Liver (tissue), 9 donors: ENCODE results near the gene PTK6. TPM values are rescaled to one million over a fixed set of nuclear protein-coding genes. Genes with fewer than 3 reads are reported as not detected.

ENCODE experiments used
- DNase-seq: peaks from one replicate; pipeline ENCODE4 v3.0.0-alpha.2; 2017; ENCODE audit warnings: low spot score
- H3K27ac ChIP-seq, 2 donors: one replicate each; pipeline ENCODE4 v1.7.0; 2013; ENCODE audit warnings: inconsistent platforms in 2 of 2, low read length in 2 of 2, control low read depth in 1 of 2, low read depth in 1 of 2, mild to moderate bottlenecking in 1 of 2
- H3K27me3 ChIP-seq, 4 donors: one replicate each; pipeline versions ENCODE4 v1.6.1 to v1.7.0; 2013; ENCODE audit warnings: low read length in 3 of 4, inconsistent platforms in 1 of 4, mild to moderate bottlenecking in 1 of 4, moderate library complexity in 1 of 4; ENCODE audit not compliant: control insufficient read depth in 4 of 4, insufficient read depth in 4 of 4
- H3K36me3 ChIP-seq, 4 donors: one replicate each; pipeline versions ENCODE4 v1.6.1 to v1.7.0; 2013; ENCODE audit warnings: low read length in 3 of 4, mild to moderate bottlenecking in 3 of 4, low read depth in 1 of 4, moderate library complexity in 1 of 4; ENCODE audit not compliant: control insufficient read depth in 4 of 4, insufficient read depth in 3 of 4
- H3K4me1 ChIP-seq, 4 donors: one replicate each; pipeline versions ENCODE4 v1.6.1 to v1.7.0; 2013; ENCODE audit warnings: low read length in 3 of 4, mild to moderate bottlenecking in 3 of 4, moderate library complexity in 1 of 4; ENCODE audit not compliant: control insufficient read depth in 4 of 4, insufficient read depth in 4 of 4
- H3K4me3 ChIP-seq, 3 donors: one replicate each; pipeline versions ENCODE4 v1.6.1 to v1.7.0; 2013; ENCODE audit warnings: low read length in 3 of 3, control low read depth in 1 of 3, low read depth in 1 of 3, mild to moderate bottlenecking in 1 of 3
- H3K9ac ChIP-seq, 2 donors: one replicate each; pipeline ENCODE4 v1.7.0; 2013; ENCODE audit warnings: low read length in 2 of 2, mild to moderate bottlenecking in 2 of 2, moderate library complexity in 2 of 2, control low read depth in 1 of 2, low read depth in 1 of 2
- H3K9me3 ChIP-seq, 4 donors: one replicate each; pipeline versions ENCODE4 v1.6.1 to v1.7.0; 2013; ENCODE audit warnings: low read length in 3 of 4; ENCODE audit not compliant: control insufficient read depth in 4 of 4
- EGR1 ChIP-seq, 2 donors: IDR thresholded peaks; 2 replicates each; pipeline ENCODE4 v1.6.1; 2016 to 2018; ENCODE audit warnings: antibody characterized with exemption in 2 of 2, low read depth in 2 of 2
- FOXA1 ChIP-seq: IDR thresholded peaks from 2 replicates; pipeline ENCODE4 v1.6.1; 2016; ENCODE audit warnings: antibody characterized with exemption
- FOXA2 ChIP-seq: IDR thresholded peaks from 2 replicates; pipeline ENCODE4 v1.6.1; 2016; ENCODE audit warnings: antibody characterized with exemption
- GABPA ChIP-seq, 2 donors: IDR thresholded peaks in 1 of 2; conservative IDR thresholded peaks in 1 of 2; 2 replicates each; pipeline ENCODE4 v1.6.1; 2016; ENCODE audit warnings: antibody characterized with exemption in 2 of 2, mild to moderate bottlenecking in 1 of 2, moderate library complexity in 1 of 2
- HNF4A ChIP-seq, 2 donors: conservative IDR thresholded peaks; 2 replicates each; pipeline ENCODE4 v1.6.1; 2016; ENCODE audit warnings: antibody characterized with exemption in 2 of 2, mild to moderate bottlenecking in 2 of 2
- HNF4G ChIP-seq: IDR thresholded peaks from 2 replicates; pipeline ENCODE4 v1.6.1; 2016; ENCODE audit warnings: antibody characterized with exemption
- JUND ChIP-seq, 2 donors: IDR thresholded peaks; 2 replicates each; pipeline ENCODE4 v1.6.1; 2016; ENCODE audit warnings: antibody characterized with exemption in 2 of 2
- NR2F2 ChIP-seq: IDR thresholded peaks from 2 replicates; pipeline ENCODE4 v1.6.1; 2016; ENCODE audit warnings: antibody characterized with exemption
- RAD21 ChIP-seq, 2 donors: IDR thresholded peaks; 2 replicates each; pipeline ENCODE4 v1.6.1; 2016; ENCODE audit warnings: antibody characterized with exemption in 2 of 2, mild to moderate bottlenecking in 2 of 2
- REST ChIP-seq: IDR thresholded peaks from 2 replicates; pipeline ENCODE4 v1.6.1; 2016; ENCODE audit warnings: antibody characterized with exemption, mild to moderate bottlenecking
- RXRA ChIP-seq, 2 donors: IDR thresholded peaks; 2 replicates each; pipeline ENCODE4 v1.6.1; 2017 to 2018; ENCODE audit warnings: antibody characterized with exemption in 2 of 2, mild to moderate bottlenecking in 1 of 2
- SP1 ChIP-seq: IDR thresholded peaks from 2 replicates; pipeline ENCODE4 v1.6.1; 2018; ENCODE audit warnings: antibody characterized with exemption, mild to moderate bottlenecking
- TAF1 ChIP-seq: conservative IDR thresholded peaks from 2 replicates; pipeline ENCODE4 v1.6.1; 2016; ENCODE audit warnings: antibody characterized with exemption, mild to moderate bottlenecking
- YY1 ChIP-seq: IDR thresholded peaks from 2 replicates; pipeline ENCODE4 v1.6.1; 2016; ENCODE audit warnings: antibody characterized with exemption, mild to moderate bottlenecking
- ZBTB33 ChIP-seq: IDR thresholded peaks from 2 replicates; pipeline ENCODE4 v1.6.1; 2016; ENCODE audit warnings: antibody characterized with exemption
- WGBS: extraction: QIAGEN DNeasy Blood & Tissue Kit; methylation state at CpG from one replicate; pipeline ENCODE4 v1.1.7; 2013; 5-methylcytosine and 5-hydroxymethylcytosine counted together
- polyA plus RNA-seq, 2 donors: library from polyadenylated mRNA; stranded (reverse) in 1 of 2; unstranded in 1 of 2; fragments of 200-250 nt in 1 of 2; fragments of >200 nt in 1 of 2; fragmentation: Nextera tagmentation in 1 of 2; extraction: Ambion mirVana in 1 of 2; gene quantifications; one replicate each; pipeline versions ENCODE4 v1.2.1 to v1.2.3, GENCODE V29; 2013 to 2015
- total RNA-seq, 2 donors: library from RNA; depleted of rRNA; stranded (reverse); fragments of >200 nt; gene quantifications; one replicate each; pipeline ENCODE4 v1.2.3, GENCODE V29; 2014
- TF ChIP-seq, protein P1 (sequence below): IDR thresholded peaks from 2 replicates; pipeline ENCODE4 v1.6.1; 2016; ENCODE audit warnings: antibody characterized with exemption
- TF ChIP-seq, protein P2 (sequence below): IDR thresholded peaks from 2 replicates; pipeline ENCODE4 v1.6.1; 2016; ENCODE audit warnings: antibody characterized with exemption
- TF ChIP-seq, protein P3 (sequence below): fragments of 150-350 bp; IDR thresholded peaks from 2 replicates; pipeline ENCODE4 v1.5.1; 2017; ENCODE audit warnings: improper control_type of control experiment, low read depth, low read length; ENCODE audit not compliant: missing input control
- donor health status: healthy.
- donor health status: healthy.
- donor health status: healthy.
- donor health status: healthy.
- donor health status: healthy.

PTK6 gene
- total and polyA plus RNA-seq, 4 donors: 0.05 to 1.2 (median 0.23) TPM

DNA sequence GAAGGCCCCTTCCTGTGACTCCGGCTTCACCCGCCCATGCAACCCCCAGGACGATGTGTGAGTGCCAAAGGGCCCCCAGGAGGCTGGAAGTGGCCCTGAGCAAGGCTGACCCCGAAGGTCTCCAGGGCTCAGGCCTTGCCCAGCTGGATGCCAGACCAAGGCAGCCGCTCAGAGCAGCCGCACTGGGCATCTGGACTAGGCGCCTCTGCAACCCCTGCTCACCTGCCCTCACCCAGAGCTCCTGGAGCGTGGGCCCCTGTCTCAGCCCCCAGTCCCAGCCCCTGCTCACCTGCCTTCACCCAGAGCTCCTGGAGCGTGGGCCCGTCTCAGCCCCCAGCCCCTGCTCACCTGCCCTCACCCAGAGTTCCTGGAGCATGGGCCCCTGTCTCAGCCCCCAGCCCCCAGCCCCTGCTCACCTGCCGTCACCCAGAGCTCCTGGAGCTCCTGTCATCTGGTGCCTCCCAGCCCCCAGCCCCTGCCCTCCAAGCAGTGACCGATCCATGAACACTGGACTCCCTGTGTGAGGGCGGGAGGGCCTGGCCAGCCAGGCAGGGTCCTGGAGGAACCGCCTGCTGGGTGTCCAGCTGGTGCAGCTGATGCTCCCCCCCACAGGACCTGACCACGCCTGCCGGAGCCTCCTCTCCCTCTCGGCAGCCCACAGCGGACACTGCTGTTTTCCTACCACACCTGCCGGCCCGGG is 9.2 kb upstream of the PTK6 start:
- Histone ChIP-seq H3K27ac (no peak overlapping the region), H3K27me3 (peaks cover 0 to 2% (median 0%) of the 10 kb centered on the region in 4 donors), H3K4me1 (no peaks in the 10 kb centered on the region), H3K4me3 (no peak overlapping the region), H3K9me3 (no peaks in the 10 kb centered on the region), H3K9ac (no peak overlapping the region), H3K36me3 (no peaks in the 10 kb centered on the region)
- TF ChIP-seq JUND (IDR thresholded peaks at IDR 0.05) (no peak), FOXA2 (no peak), YY1 (no peak), SP1 (no peak), HNF4A (conservative IDR thresholded peaks at IDR 0.05) (no peak), EGR1 (IDR thresholded peaks at IDR 0.05; ENCODE audit: low read depth in 2 of 2) (no peak), HNF4G (no peak), FOXA1 (no peak), NR2F2 (no peak), RAD21 (IDR thresholded peaks at IDR 0.05) (no peak), RXRA (IDR thresholded peaks at IDR 0.05) (no peak)
- TF ChIP-seq, protein P1, sequence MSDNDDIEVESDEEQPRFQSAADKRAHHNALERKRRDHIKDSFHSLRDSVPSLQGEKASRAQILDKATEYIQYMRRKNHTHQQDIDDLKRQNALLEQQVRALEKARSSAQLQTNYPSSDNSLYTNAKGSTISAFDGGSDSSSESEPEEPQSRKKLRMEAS: no peak
- TF ChIP-seq, protein P2, sequence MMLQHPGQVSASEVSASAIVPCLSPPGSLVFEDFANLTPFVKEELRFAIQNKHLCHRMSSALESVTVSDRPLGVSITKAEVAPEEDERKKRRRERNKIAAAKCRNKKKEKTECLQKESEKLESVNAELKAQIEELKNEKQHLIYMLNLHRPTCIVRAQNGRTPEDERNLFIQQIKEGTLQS: no peak
- TF ChIP-seq, protein P3, sequence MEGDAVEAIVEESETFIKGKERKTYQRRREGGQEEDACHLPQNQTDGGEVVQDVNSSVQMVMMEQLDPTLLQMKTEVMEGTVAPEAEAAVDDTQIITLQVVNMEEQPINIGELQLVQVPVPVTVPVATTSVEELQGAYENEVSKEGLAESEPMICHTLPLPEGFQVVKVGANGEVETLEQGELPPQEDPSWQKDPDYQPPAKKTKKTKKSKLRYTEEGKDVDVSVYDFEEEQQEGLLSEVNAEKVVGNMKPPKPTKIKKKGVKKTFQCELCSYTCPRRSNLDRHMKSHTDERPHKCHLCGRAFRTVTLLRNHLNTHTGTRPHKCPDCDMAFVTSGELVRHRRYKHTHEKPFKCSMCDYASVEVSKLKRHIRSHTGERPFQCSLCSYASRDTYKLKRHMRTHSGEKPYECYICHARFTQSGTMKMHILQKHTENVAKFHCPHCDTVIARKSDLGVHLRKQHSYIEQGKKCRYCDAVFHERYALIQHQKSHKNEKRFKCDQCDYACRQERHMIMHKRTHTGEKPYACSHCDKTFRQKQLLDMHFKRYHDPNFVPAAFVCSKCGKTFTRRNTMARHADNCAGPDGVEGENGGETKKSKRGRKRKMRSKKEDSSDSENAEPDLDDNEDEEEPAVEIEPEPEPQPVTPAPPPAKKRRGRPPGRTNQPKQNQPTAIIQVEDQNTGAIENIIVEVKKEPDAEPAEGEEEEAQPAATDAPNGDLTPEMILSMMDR: no peak
- 78% methylated on average over 20 of the region's 20 CpGs for WGBS
- DNase-seq: no peak

- no peak overlapping the region for H3K27ac ChIP-seq
- H3K4me3 ChIP-seq: no peak overlapping the region
- WGBS: 61% methylated on average over 6 of the region's 6 CpGs
- DNase-seq: no peak
- no peaks in the 10 kb centered on the region for H3K36me3 ChIP-seq
- no peak overlapping the region for H3K9ac ChIP-seq
- H3K27me3 ChIP-seq: peaks cover 0 to 2% (median 0%) of the 10 kb centered on the region in 4 donors
- no peaks in the 10 kb centered on the region for H3K9me3 ChIP-seq
- no peaks in the 10 kb centered on the region for H3K4me1 ChIP-seq
- TF ChIP-seq REST: no peak
- no peak for TF ChIP-seq RXRA (IDR thresholded peaks at IDR 0.05)
- TF ChIP-seq ZBTB33: no peak
- TF ChIP-seq NR2F2: no peak
- no peak for TF ChIP-seq FOXA2
- no peak for TF ChIP-seq GABPA (IDR thresholded peaks at IDR 0.05 in 1 of 2, conservative IDR thresholded peaks at IDR 0.05 in 1 of 2)
- TF ChIP-seq, protein P1: no peak
- TF ChIP-seq HNF4A (conservative IDR thresholded peaks at IDR 0.05): no peak
- TF ChIP-seq TAF1: no peak
- no peak for TF ChIP-seq FOXA1
- no peak for TF ChIP-seq EGR1 (IDR thresholded peaks at IDR 0.05; ENCODE audit: low read depth in 2 of 2)
- TF ChIP-seq YY1: no peak
- TF ChIP-seq RAD21 (IDR thresholded peaks at IDR 0.05): no peak
- TF ChIP-seq, protein P3: no peak
These were observed 8.6 kb upstream of the PTK6 start for GRCh38 chr20:63545814-63546213.
